Activated CD8-positive, alpha-beta T cell treated with anti-CD3 and anti-CD28 coated beads for 36 hours (primary cell): ENCODE results near the gene EDN3. TPM values are rescaled to one million over a fixed set of nuclear protein-coding genes. Genes with fewer than 3 reads are reported as not detected.
"Not testable (repeated sequence)": the region's sequence is repeated elsewhere in the genome, so short reads cannot be mapped to it uniquely, and the experiment has no call there.

Experiments used
- ATAC-seq: fragments of 200-7000 bp; cut with Tn5 transposase; one replicate; pipeline ENCODE4 v1.10.0; 2021; ENCODE audit warnings: mild to moderate bottlenecking, moderate library complexity
- CTCF ChIA-PET: fragments of 350-600 bp; sonication (Branson Sonifier 250); formaldehyde crosslinking; loops from one replicate; lab custom pipeline; 2021; ENCODE audit warnings: antibody characterized with exemption; lab: Charles Lee
- POLR2A ChIA-PET: fragments of 350-600 bp; sonication (Branson Sonifier 250); formaldehyde crosslinking; loops from one replicate; lab custom pipeline; 2021; ENCODE audit warnings: antibody characterized with exemption; lab: Charles Lee
- DNase-seq: peaks from one replicate; pipeline ENCODE4 v3.0.0-alpha.2; 2020
- H3K27ac Mint-ChIP-seq: one replicate; pipeline ENCODE4 v1.8.0; 2021; ENCODE audit warnings: mild to moderate bottlenecking, mixed read lengths
- H3K27me3 Mint-ChIP-seq: one replicate; pipeline ENCODE4 v1.8.0; 2021; ENCODE audit warnings: mixed read lengths
- H3K36me3 Mint-ChIP-seq: one replicate; pipeline ENCODE4 v1.8.0; 2021; ENCODE audit warnings: low read depth, mixed read lengths
- H3K4me1 Mint-ChIP-seq: one replicate; pipeline ENCODE4 v1.8.0; 2021; ENCODE audit warnings: low read depth, mixed read lengths
- H3K4me3 Mint-ChIP-seq: one replicate; pipeline ENCODE4 v1.8.0; 2021; ENCODE audit warnings: mild to moderate bottlenecking, moderate library complexity, mixed read lengths
- H3K9me3 Mint-ChIP-seq: one replicate; pipeline ENCODE4 v1.8.0; 2021; ENCODE audit warnings: mixed read lengths
- CTCF ChIP-seq: fragments of 200-600 bp; IDR thresholded peaks from one replicate; pipeline ENCODE4 v1.8.0; 2022; ENCODE audit warnings: antibody characterized with exemption, mild to moderate bottlenecking
- intact Hi-C: fragments of 100-400 bp; cut with micrococcal nuclease; formaldehyde crosslinking; loops from one replicate; pipeline ENCODE4 v1.10.0; 2022
- total RNA-seq, 2 experiments: library from RNA; stranded (reverse); gene quantifications; one replicate each; pipeline ENCODE4 v1.2.3, GENCODE V29; 2021

EDN3 gene
- total RNA-seq, 2 experiments from 2014 or later: 0.09 TPM; not detected in 1

- no peak for TF ChIP-seq CTCF
- H3K4me3 Mint-ChIP-seq: no peak overlapping the region
- no peaks in the 10 kb centered on the region for H3K4me1 Mint-ChIP-seq
- ATAC-seq: no peak
- CTCF ChIA-PET: no interaction called here
- H3K27me3 Mint-ChIP-seq: no peaks in the 10 kb centered on the region
- intact Hi-C loops: no loop called here
- H3K36me3 Mint-ChIP-seq: no peaks in the 10 kb centered on the region
- no peaks in the 10 kb centered on the region for H3K9me3 Mint-ChIP-seq
- no peak for DNase-seq
- no peak overlapping the region for H3K27ac Mint-ChIP-seq
- POLR2A ChIA-PET: no interaction called here
These were observed 39.9 kb downstream of the EDN3 start for GRCh38 chr20:59340201-59340885.

GRCh38 chr20:59341285-59342022, 41.0 kb downstream of the EDN3 start:
- POLR2A ChIA-PET, DNase-seq, H3K36me3 Mint-ChIP-seq, H3K9me3 Mint-ChIP-seq, H3K4me1 Mint-ChIP-seq, H3K27ac Mint-ChIP-seq, H3K27me3 Mint-ChIP-seq, intact Hi-C loops, H3K4me3 Mint-ChIP-seq, CTCF ChIA-PET, ATAC-seq: not testable (repeated sequence)

- ATAC-seq: no peak
- DNase-seq: no peak
- intact Hi-C loops: no loop called here
- TF ChIP-seq CTCF: no peak
- no peaks in the 10 kb centered on the region for H3K27me3 Mint-ChIP-seq
- ChIA-PET CTCF (no interaction called here), POLR2A (interaction anchor here (0.6 kb wide), 1 partner anchor 26 kb away, joined by 3 read pairs; no protein-coding TSS in a partner anchor)
- no peak overlapping the region for H3K27ac Mint-ChIP-seq
- no peaks in the 10 kb centered on the region for H3K4me1 Mint-ChIP-seq
- no peaks in the 10 kb centered on the region for H3K9me3 Mint-ChIP-seq
- no peak overlapping the region for H3K4me3 Mint-ChIP-seq
- H3K36me3 Mint-ChIP-seq: no peaks in the 10 kb centered on the region
These were observed 41.9 kb downstream of the EDN3 start for GRCh38 chr20:59342023-59342957.

- H3K4me1 Mint-ChIP-seq: no peaks in the 10 kb centered on the region
- no peak overlapping the region for H3K4me3 Mint-ChIP-seq
- ChIA-PET POLR2A (no interaction called here), CTCF (no interaction called here)
- no peaks in the 10 kb centered on the region for H3K27me3 Mint-ChIP-seq
- no peak overlapping the region for H3K27ac Mint-ChIP-seq
- intact Hi-C loops: no loop called here
- ATAC-seq (no peak), DNase-seq (no peak)
- TF ChIP-seq CTCF: no peak
- H3K9me3 Mint-ChIP-seq: no peaks in the 10 kb centered on the region
- no peaks in the 10 kb centered on the region for H3K36me3 Mint-ChIP-seq
These were observed 45.6 kb downstream of the EDN3 start for GRCh38 chr20:59346061-59346460.

GRCh38 chr20:59349277-59349676, 48.9 kb downstream of the EDN3 start:
- intact Hi-C loops: no loop called here
- no peaks in the 10 kb centered on the region for H3K36me3 Mint-ChIP-seq
- H3K27me3 Mint-ChIP-seq: no peaks in the 10 kb centered on the region
- no peaks in the 10 kb centered on the region for H3K9me3 Mint-ChIP-seq
- CTCF ChIA-PET: no interaction called here
- no peak overlapping the region for H3K27ac Mint-ChIP-seq
- no peak for TF ChIP-seq CTCF
- H3K4me3 Mint-ChIP-seq: no peak overlapping the region
- POLR2A ChIA-PET: no interaction called here
- peaks cover 10% of the 10 kb centered on the region for H3K4me1 Mint-ChIP-seq
- no peak for ATAC-seq
- no peak for DNase-seq
